SK-N-SH treated with all-trans-retinoic acid at 6 μM for 48 hours (cell line): ENCODE results near the gene EIF2D.
"Not testable (repeated sequence)": the region's sequence is repeated elsewhere in the genome, so short reads cannot be mapped to it uniquely, and the experiment has no call there.

Source experiments
- ATAC-seq: fragments of 200-7000 bp; cut with Tn5 transposase; 3 replicates; pipeline ENCODE4 v1.9.1; 2020; ENCODE audit warnings: mild to moderate bottlenecking, moderate library complexity
- CSDC2 ChIP-seq: fragments of 250-450 bp; sonication (Bioruptor Pico); IDR thresholded peaks from 2 replicates; pipeline ENCODE4 v1.5.0; 2020; ENCODE audit warnings: mild to moderate bottlenecking, moderate library complexity
- ESRRG ChIP-seq: fragments of 250-450 bp; sonication (Bioruptor Pico); IDR thresholded peaks from 2 replicates; pipeline ENCODE4 v1.6.1; 2021; ENCODE audit warnings: mild to moderate bottlenecking
- GLIS3 ChIP-seq: fragments of 250-450 bp; sonication (Bioruptor Pico); IDR thresholded peaks from 2 replicates; pipeline ENCODE4 v1.5.0; 2020; ENCODE audit warnings: mild to moderate bottlenecking, moderate library complexity
- OSR1 ChIP-seq: fragments of 250-450 bp; sonication (Bioruptor Pico); IDR thresholded peaks from 2 replicates; pipeline ENCODE4 v1.8.0; 2022; ENCODE audit warnings: moderate library complexity, mild to moderate bottlenecking, inconsistent platforms
- PATZ1 ChIP-seq: fragments of 250-450 bp; sonication (Bioruptor Pico); IDR thresholded peaks from 2 replicates; pipeline ENCODE4 v1.8.0; 2020; ENCODE audit warnings: mild to moderate bottlenecking, moderate library complexity, borderline replicate concordance
- PPARA ChIP-seq: fragments of 250-450 bp; sonication (Bioruptor Pico); IDR thresholded peaks from 2 replicates; pipeline ENCODE4 v1.5.0; 2020; ENCODE audit warnings: mild to moderate bottlenecking, borderline replicate concordance
- RARB ChIP-seq: fragments of 250-450 bp; sonication (Bioruptor Pico); IDR thresholded peaks from 2 replicates; pipeline ENCODE4 v1.8.0; 2021; ENCODE audit warnings: mild to moderate bottlenecking, moderate library complexity
- SNAI2 ChIP-seq: fragments of 250-450 bp; sonication (Bioruptor Pico); IDR thresholded peaks from 2 replicates; pipeline ENCODE4 v1.5.0; 2020; ENCODE audit warnings: mild to moderate bottlenecking, moderate library complexity
- TCF4 ChIP-seq: fragments of 250-450 bp; sonication (Bioruptor Pico); IDR thresholded peaks from 2 replicates; pipeline ENCODE4 v1.8.0; 2021; ENCODE audit warnings: mild to moderate bottlenecking, moderate library complexity, borderline replicate concordance
- TOX ChIP-seq: fragments of 250-450 bp; sonication (Bioruptor Pico); IDR thresholded peaks from 2 replicates; pipeline ENCODE4 v1.8.0; 2021; ENCODE audit warnings: mild to moderate bottlenecking, moderate library complexity, borderline replicate concordance
- ZC3H10 ChIP-seq: fragments of 250-450 bp; sonication (Bioruptor Pico); IDR thresholded peaks from 2 replicates; pipeline ENCODE4 v1.5.1; 2021; ENCODE audit warnings: mild to moderate bottlenecking, moderate library complexity
- ZFP3 ChIP-seq: fragments of 250-450 bp; sonication (Bioruptor Pico); IDR thresholded peaks from 2 replicates; pipeline ENCODE4 v1.5.0; 2020; ENCODE audit warnings: mild to moderate bottlenecking, moderate library complexity
- ZFP30 ChIP-seq: fragments of 450-650 bp; formaldehyde crosslinking; IDR thresholded peaks from 2 replicates; pipeline ENCODE4 v1.5.0; 2022; ENCODE audit warnings: mild to moderate bottlenecking, moderate library complexity
- ZNF565 ChIP-seq: fragments of 450-650 bp; formaldehyde crosslinking; conservative IDR thresholded peaks from 2 replicates; pipeline ENCODE4 v1.5.0; 2020; ENCODE audit warnings: low read depth, mild to moderate bottlenecking, moderate library complexity
- ZNF70 ChIP-seq: fragments of 450-650 bp; formaldehyde crosslinking; IDR thresholded peaks from 2 replicates; pipeline ENCODE4 v1.5.0; 2020; ENCODE audit warnings: mild to moderate bottlenecking, moderate library complexity
- ZNF8 ChIP-seq: fragments of 450-650 bp; formaldehyde crosslinking; IDR thresholded peaks from 2 replicates; pipeline ENCODE4 v1.5.0; 2020; ENCODE audit warnings: mild to moderate bottlenecking, moderate library complexity
- TF ChIP-seq, protein P1 (sequence below): fragments of 250-450 bp; sonication (Bioruptor Pico); IDR thresholded peaks from 2 replicates; pipeline ENCODE4 v1.5.1; 2020; ENCODE audit warnings: low read depth, mild to moderate bottlenecking, moderate library complexity
- TF ChIP-seq, protein P2 (sequence below): fragments of 250-450 bp; sonication (Bioruptor Pico); IDR thresholded peaks from 2 replicates; pipeline ENCODE4 v1.5.1; 2021; ENCODE audit warnings: mild to moderate bottlenecking, moderate library complexity
- TF ChIP-seq, protein P3 (sequence below): fragments of 250-450 bp; sonication (Bioruptor Pico); IDR thresholded peaks from 2 replicates; pipeline ENCODE4 v1.8.0; 2021; ENCODE audit warnings: low read depth, mild to moderate bottlenecking, moderate library complexity, borderline replicate concordance

EIF2D gene

DNA sequence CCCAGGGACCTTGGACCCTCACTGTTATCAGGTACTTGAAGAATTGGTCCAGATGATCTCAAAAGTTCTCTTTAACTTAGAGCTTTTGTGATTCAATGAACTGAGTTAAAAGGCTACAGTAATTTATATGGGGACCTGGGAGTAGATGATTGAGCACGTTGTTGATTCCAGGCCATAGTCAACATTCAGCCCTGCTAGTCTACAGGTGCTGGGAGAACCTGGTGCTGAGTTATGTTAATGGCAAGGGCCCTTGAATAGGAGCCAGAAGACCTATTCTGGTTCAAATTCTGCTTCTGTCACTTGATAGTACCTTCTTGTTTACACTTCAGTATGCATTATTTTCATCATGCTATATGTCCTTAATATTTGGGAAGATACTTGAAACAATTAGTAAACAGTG is 34.2 kb upstream of the EIF2D start:
- TF ChIP-seq SNAI2 (CRISPR knock-in tag) (no peak), ZC3H10 (no peak), RARB (CRISPR knock-in tag) (no peak), OSR1 (no peak)
- TF ChIP-seq, protein P1, sequence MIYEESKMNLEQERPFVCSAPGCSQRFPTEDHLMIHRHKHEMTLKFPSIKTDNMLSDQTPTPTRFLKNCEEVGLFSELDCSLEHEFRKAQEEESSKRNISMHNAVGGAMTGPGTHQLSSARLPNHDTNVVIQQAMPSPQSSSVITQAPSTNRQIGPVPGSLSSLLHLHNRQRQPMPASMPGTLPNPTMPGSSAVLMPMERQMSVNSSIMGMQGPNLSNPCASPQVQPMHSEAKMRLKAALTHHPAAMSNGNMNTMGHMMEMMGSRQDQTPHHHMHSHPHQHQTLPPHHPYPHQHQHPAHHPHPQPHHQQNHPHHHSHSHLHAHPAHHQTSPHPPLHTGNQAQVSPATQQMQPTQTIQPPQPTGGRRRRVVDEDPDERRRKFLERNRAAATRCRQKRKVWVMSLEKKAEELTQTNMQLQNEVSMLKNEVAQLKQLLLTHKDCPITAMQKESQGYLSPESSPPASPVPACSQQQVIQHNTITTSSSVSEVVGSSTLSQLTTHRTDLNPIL (CRISPR knock-in tag) = no peak
- ATAC-seq = no peak

- TF ChIP-seq ZC3H10 = no peak
- TF ChIP-seq GLIS3 (CRISPR knock-in tag) = no peak
- TF ChIP-seq SNAI2 (CRISPR knock-in tag) = no peak
- TF ChIP-seq ZNF8 (CRISPR knock-in tag) = no peak
- TF ChIP-seq OSR1 = no peak
- TF ChIP-seq, protein P2, sequence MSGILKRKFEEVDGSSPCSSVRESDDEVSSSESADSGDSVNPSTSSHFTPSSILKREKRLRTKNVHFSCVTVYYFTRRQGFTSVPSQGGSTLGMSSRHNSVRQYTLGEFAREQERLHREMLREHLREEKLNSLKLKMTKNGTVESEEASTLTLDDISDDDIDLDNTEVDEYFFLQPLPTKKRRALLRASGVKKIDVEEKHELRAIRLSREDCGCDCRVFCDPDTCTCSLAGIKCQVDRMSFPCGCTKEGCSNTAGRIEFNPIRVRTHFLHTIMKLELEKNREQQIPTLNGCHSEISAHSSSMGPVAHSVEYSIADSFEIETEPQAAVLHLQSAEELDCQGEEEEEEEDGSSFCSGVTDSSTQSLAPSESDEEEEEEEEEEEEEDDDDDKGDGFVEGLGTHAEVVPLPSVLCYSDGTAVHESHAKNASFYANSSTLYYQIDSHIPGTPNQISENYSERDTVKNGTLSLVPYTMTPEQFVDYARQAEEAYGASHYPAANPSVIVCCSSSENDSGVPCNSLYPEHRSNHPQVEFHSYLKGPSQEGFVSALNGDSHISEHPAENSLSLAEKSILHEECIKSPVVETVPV (CRISPR knock-in tag) = no peak
- no peak for TF ChIP-seq ZNF70 (CRISPR knock-in tag)
- TF ChIP-seq, protein P3, sequence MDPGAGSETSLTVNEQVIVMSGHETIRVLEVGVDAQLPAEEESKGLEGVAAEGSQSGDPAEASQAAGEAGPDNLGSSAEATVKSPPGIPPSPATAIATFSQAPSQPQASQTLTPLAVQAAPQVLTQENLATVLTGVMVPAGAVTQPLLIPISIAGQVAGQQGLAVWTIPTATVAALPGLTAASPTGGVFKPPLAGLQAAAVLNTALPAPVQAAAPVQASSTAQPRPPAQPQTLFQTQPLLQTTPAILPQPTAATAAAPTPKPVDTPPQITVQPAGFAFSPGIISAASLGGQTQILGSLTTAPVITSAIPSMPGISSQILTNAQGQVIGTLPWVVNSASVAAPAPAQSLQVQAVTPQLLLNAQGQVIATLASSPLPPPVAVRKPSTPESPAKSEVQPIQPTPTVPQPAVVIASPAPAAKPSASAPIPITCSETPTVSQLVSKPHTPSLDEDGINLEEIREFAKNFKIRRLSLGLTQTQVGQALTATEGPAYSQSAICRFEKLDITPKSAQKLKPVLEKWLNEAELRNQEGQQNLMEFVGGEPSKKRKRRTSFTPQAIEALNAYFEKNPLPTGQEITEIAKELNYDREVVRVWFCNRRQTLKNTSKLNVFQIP (CRISPR knock-in tag) = no peak
- no peak for TF ChIP-seq ZFP30 (CRISPR knock-in tag)
- no peak for TF ChIP-seq PATZ1 (CRISPR knock-in tag)
- TF ChIP-seq ZNF565 (CRISPR knock-in tag) = no peak
- no peak for TF ChIP-seq PPARA (CRISPR knock-in tag)
- no peak for ATAC-seq
These were observed 30.9 kb upstream of the EIF2D start for GRCh38 chr1:206643118-206643698.

- ATAC-seq = not testable (repeated sequence)
These were observed 29.8 kb upstream of the EIF2D start for GRCh38 chr1:206642074-206642473.

DNA sequence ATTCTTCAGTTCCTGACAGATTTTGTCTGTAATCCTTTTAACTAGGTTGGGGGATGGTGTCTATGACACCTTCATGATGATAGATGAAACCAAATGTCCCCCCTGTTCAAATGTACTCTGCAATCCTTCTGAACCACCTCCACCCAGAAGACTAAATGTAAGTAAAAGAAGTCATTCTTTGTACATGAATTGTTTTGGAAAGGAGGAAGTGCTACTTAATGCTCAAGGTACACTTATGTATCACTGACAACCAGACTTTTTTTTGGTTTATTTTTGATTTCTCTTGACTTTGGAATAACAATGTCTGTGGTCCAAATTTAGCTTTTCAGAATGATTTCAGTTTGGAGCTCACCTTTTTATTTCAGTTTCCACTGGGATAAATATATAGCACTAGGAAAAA is 25.3 kb upstream of the EIF2D start:
- TF ChIP-seq TOX (no peak), ZNF565 (CRISPR knock-in tag) (no peak), PPARA (CRISPR knock-in tag) (no peak), TCF4 (no peak)

DNA sequence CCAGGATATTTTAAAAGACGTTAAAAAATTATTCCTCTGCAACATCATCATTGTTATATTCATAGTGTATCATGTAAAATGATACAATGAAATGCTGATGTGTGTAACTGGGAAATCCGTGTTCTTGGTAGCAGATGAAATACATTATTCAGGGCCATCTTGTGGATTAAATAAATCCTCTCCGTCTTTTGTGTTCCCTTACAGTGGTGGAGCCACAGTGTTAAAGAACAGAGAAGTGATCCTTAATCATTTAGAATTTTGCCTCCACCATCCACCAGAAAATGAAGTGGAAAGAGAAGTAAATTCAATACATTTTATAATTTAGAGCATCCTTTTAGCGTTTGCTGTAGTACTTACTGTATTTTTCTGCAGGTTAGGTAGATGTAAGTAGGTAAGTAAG is 24.4 kb upstream of the EIF2D start:
- no peak for ATAC-seq
- TF ChIP-seq TOX = no peak
- no peak for TF ChIP-seq GLIS3 (CRISPR knock-in tag)
- TF ChIP-seq ZFP3 (CRISPR knock-in tag) = no peak
- TF ChIP-seq, protein P3 (CRISPR knock-in tag) = no peak
- no peak for TF ChIP-seq ZNF70 (CRISPR knock-in tag)
- no peak for TF ChIP-seq CSDC2 (CRISPR knock-in tag)
- TF ChIP-seq ZNF565 (CRISPR knock-in tag) = no peak
- no peak for TF ChIP-seq ESRRG (CRISPR knock-in tag)
- no peak for TF ChIP-seq ZFP30 (CRISPR knock-in tag)
- TF ChIP-seq OSR1 = no peak
- no peak for TF ChIP-seq PPARA (CRISPR knock-in tag)
- TF ChIP-seq ZNF8 (CRISPR knock-in tag) = no peak
- TF ChIP-seq PATZ1 (CRISPR knock-in tag) = no peak

More for the DNA sequence above, 25.3 kb upstream of the EIF2D start:
- no peak for ATAC-seq
